Measurements from ENCODE around the gene CD2BP2. TPM values are rescaled to one million over a fixed set of nuclear protein-coding genes. Genes with fewer than 3 reads are reported as not detected.

Gene CD2BP2
- total and polyA plus RNA-seq, 2 of the 13 experiments (the other 11 are each of a cell fraction or from before 2014, with no cell fraction given), result 24.9 to 54.6 TPM

GRCh38 chr16:30401768-30402425, 46.8 kb upstream of the CD2BP2 start (continued):
- TF ChIP-seq ZNF703 (CRISPR knock-in tag; IDR thresholded peaks at IDR 0.05; ENCODE audit: borderline replicate concordance), result 0 out of 2 replicates have a peak, but pooled peaks have one; percentile 44
- no peak for TF ChIP-seq RBFOX2 (IDR thresholded peaks at IDR 0.05; ENCODE audit: low read depth, low read length)
- TF ChIP-seq ZNF704 (CRISPR knock-in tag; IDR thresholded peaks at IDR 0.05; ENCODE audit: borderline replicate concordance), result 0 out of 2 replicates have a peak, but pooled peaks have one; percentile 50
- no peak for TF ChIP-seq ZBTB33 (CRISPR knock-in tag; IDR thresholded peaks at IDR 0.05)
- peak; percentile 49 for TF ChIP-seq KDM2A (CRISPR knock-in tag; IDR thresholded peaks at IDR 0.05; ENCODE audit: borderline replicate concordance, low read depth)
- peak; percentile 24; the same call in 1 of the 2 replicates for TF ChIP-seq REPIN1 (CRISPR knock-in tag; IDR thresholded peaks at IDR 0.05; ENCODE audit: borderline replicate concordance, low read depth)
- TF ChIP-seq CREM (IDR thresholded peaks at IDR 0.05), result peak; percentile 53; the same call in 1 of the 2 replicates
- no peak for TF ChIP-seq CREM (CRISPR knock-in tag; IDR thresholded peaks at IDR 0.05)
- TF ChIP-seq PTBP1 (IDR thresholded peaks at IDR 0.05; ENCODE audit: low read depth, low read length, poor library complexity, severe bottlenecking), result no peak
- TF ChIP-seq LRRFIP1 (CRISPR knock-in tag; conservative IDR thresholded peaks at IDR 0.05), result no peak
- no peak for TF ChIP-seq ZNF710 (CRISPR knock-in tag; IDR thresholded peaks at IDR 0.05; ENCODE audit: borderline replicate concordance)
- peak; percentile 72; the same call in 1 of the 2 replicates for TF ChIP-seq ATF2 (CRISPR knock-in tag; IDR thresholded peaks at IDR 0.05)
- peak; percentile 53; the same call in 1 of the 2 replicates for TF ChIP-seq ZZZ3 (CRISPR knock-in tag; IDR thresholded peaks at IDR 0.05; ENCODE audit: borderline replicate concordance)
- no peak for TF ChIP-seq GPN1 (CRISPR knock-in tag; IDR thresholded peaks at IDR 0.05; ENCODE audit: borderline replicate concordance)
- peak; percentile 91 for TF ChIP-seq GATAD2A (CRISPR knock-in tag; IDR thresholded peaks at IDR 0.05)
